NCI-H748 (cell line): ENCODE measurements around the gene CEMIP.

Experiments used
- DNase-seq: peaks from one replicate; lab custom pipeline; 2025; ENCODE audit not compliant: unreplicated experiment; lab: John Stamatoyannopoulos, UW

The CEMIP gene

GRCh38 chr15:80885016-80885579 is 105.9 kb downstream of the CEMIP start:
- DNase-seq, result no peak

GRCh38 chr15:80887148-80887547 is 108.0 kb downstream of the CEMIP start:
- peak; percentile 3 for DNase-seq

GRCh38 chr15:80888846-80889245 is 109.7 kb downstream of the CEMIP start:
- DNase-seq, result no peak

GRCh38 chr15:80890341-80891005 is 111.3 kb downstream of the CEMIP start:
- no peak for DNase-seq

- DNase-seq, result no peak
Measured at GRCh38 chr15:80891006-80891405, 111.8 kb downstream of the CEMIP start.

GRCh38 chr15:80892414-80892813 is 113.2 kb downstream of the CEMIP start:
- DNase-seq, result no peak

GRCh38 chr15:80893777-80894176 is 114.6 kb downstream of the CEMIP start:
- DNase-seq, result no peak

GRCh38 chr15:80895091-80895490 is 115.9 kb downstream of the CEMIP start:
- no peak for DNase-seq

- DNase-seq, result no peak
Measured at GRCh38 chr15:80895965-80896364, 116.8 kb downstream of the CEMIP start.

- no peak for DNase-seq
Measured at GRCh38 chr15:80898040-80898439, 118.9 kb downstream of the CEMIP start.

GRCh38 chr15:80902298-80902801 is 123.2 kb downstream of the CEMIP start:
- DNase-seq, result no peak

GRCh38 chr15:80904998-80905397 is 125.8 kb downstream of the CEMIP start:
- no peak for DNase-seq

GRCh38 chr15:80906159-80906766 is 127.1 kb downstream of the CEMIP start:
- peak; percentile 89 for DNase-seq

GRCh38 chr15:80911821-80912220 is 132.7 kb downstream of the CEMIP start:
- DNase-seq, result no peak

- no peak for DNase-seq
Measured at GRCh38 chr15:80912673-80913072, 133.5 kb downstream of the CEMIP start.

- no peak for DNase-seq
Measured at GRCh38 chr15:80913541-80913940, 134.4 kb downstream of the CEMIP start.

GRCh38 chr15:80915472-80915871 is 136.3 kb downstream of the CEMIP start:
- no peak for DNase-seq

- no peak for DNase-seq
Measured at GRCh38 chr15:80916056-80916455, 136.9 kb downstream of the CEMIP start.

GRCh38 chr15:80918196-80918783 is 139.1 kb downstream of the CEMIP start:
- DNase-seq, result no peak

GRCh38 chr15:80920271-80920699 is 141.1 kb downstream of the CEMIP start:
- DNase-seq, result no peak

GRCh38 chr15:80921736-80922410 is 142.7 kb downstream of the CEMIP start:
- no peak for DNase-seq
